ENCODE measurements around the gene MAGT1.
A peak's percentile ranks its signal among the peaks of the same experiment; 100 is the strongest.

Gene MAGT1

DNA sequence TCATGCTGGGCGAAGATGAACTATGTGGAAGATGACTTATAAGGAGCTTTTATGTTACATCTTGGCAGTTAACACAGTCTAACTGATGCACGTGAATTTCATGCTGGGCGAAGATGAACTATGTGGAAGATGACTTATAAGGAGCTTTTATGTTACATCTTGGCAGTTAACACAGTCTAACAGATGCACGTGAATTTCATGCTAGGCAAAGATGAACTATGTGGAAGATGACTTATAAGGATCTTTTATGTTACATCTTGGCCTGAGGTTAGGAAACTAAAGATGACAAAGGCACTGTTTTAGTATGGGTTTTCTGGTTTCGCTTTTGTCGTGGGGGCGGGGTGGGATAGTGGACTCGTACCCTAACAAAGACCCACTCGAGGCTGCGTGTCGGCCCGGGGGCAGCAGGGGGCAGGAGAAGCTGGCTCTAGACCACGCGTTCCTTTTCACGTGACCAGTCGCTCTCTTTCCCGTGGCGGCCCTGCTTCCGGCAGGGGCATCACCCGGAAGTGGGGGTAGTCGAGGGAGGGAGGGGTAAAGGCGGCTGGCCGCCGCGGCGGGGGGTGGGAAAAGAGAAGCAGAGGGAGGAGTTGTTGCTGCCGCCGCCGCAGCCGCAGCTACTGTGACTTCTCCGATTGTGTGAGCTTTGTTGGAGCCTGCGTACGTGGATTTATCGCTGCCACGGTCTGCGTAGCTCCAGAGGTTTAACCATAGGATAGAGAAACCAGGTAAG, 15.0 kb upstream of the MAGT1 start, which contains the start of gene ATP7A:
Gene ATP7A, plus strand, starts transcription at position 586 of the 733 bp plus-strand sequence. CDS start 60,949 bp downstream, outside the sequence.
- ChIA-PET POLR2A (interaction anchor here (0.9 to 2.2 kb wide), 2 partner anchors 11 to 15 kb away, joined by 9 to 11 read pairs; partner anchors contain the start of genes COX7B and MAGT1), CTCF (interaction anchor here (0.9 to 3.6 kb wide), 9 partner anchors 9 to 182 kb away, joined by 3 to 22 read pairs (median 3); partner anchors contain the start of gene COX7B)

DNA sequence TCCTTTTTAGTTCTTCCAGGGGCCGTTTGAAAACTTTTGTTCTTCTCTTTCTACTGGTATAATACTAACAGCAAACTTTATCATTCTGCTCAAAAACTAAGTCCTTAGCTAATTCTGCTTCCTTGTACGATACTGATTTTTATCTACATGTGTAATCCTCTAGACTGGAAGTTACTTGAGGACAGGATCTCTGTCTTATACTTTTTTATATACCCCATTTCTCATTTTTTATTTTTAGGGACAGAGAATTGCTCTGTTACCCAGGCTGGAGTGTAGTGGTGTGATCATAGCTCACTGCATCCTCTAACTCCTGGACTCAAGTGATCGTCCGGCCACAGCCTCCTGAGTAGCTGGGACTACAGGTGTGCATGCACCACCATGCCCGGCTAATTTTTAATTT, 6.3 kb upstream of the MAGT1 start:
- ChIA-PET POLR2A (no interaction called here), CTCF (interaction anchor here (1.0 kb wide), 1 partner anchor 9 kb away, joined by 3 read pairs; the partner anchor contains the start of gene ATP7A)
- Histone ChIP-seq H3K4me3 (ENCODE audit: control insufficient read depth in 1 of 7, extremely low read depth in 1 of 7, insufficient read depth in 4 of 7, low read depth in 2 of 7, low read length in 6 of 7) (peak overlapping the region in 1 of 7 experiments; percentile 33), H3K36me3 (ENCODE audit: control insufficient read depth in 4 of 4, insufficient read depth in 4 of 4, low read length in 3 of 4) (peaks cover 0 to 13% (median 5%) of the 10 kb centered on the region in 4 experiments), H3K4me1 (ENCODE audit: control extremely low read depth in 1 of 4, control insufficient read depth in 4 of 4, insufficient read depth in 4 of 4, low read length in 3 of 4) (peaks cover 0 to 6% (median 3%) of the 10 kb centered on the region in 4 experiments), H3K9me3 (ENCODE audit: control extremely low read depth in 1 of 5, control insufficient read depth in 4 of 5, insufficient read depth in 2 of 5, low read depth in 1 of 5, low read length in 4 of 5) (no peaks in the 10 kb centered on the region), H3K27ac (ENCODE audit: insufficient read depth in 1 of 2, low read depth in 1 of 2, low read length in 2 of 2, poor library complexity in 1 of 2, severe bottlenecking in 2 of 2) (no peak overlapping the region), H3K27me3 (replicated peaks in 2 of 5; ENCODE audit: control insufficient read depth in 4 of 5, insufficient read depth in 5 of 5, low read length in 4 of 5) (no peaks in the 10 kb centered on the region)
- 90% methylated on average over 3 of the region's 5 CpGs for WGBS (ENCODE audit: insufficient coverage)
- DNase-seq = no peak

More for the DNA sequence above, 15.0 kb upstream of the MAGT1 start, which contains the start of gene ATP7A:
- 30% methylated on average over 25 of the region's 36 CpGs for WGBS (ENCODE audit: insufficient coverage)
- peak; percentile 94 to 97 (median 97) for DNase-seq
- Histone ChIP-seq H3K9me3 (ENCODE audit: control extremely low read depth in 1 of 5, control insufficient read depth in 4 of 5, insufficient read depth in 2 of 5, low read depth in 1 of 5, low read length in 4 of 5) (no peaks in the 10 kb centered on the region), H3K27ac (ENCODE audit: insufficient read depth in 1 of 2, low read depth in 1 of 2, low read length in 2 of 2, poor library complexity in 1 of 2, severe bottlenecking in 2 of 2) (peak within 1 kb of the TSS; percentile 64 to 88), H3K4me1 (ENCODE audit: control extremely low read depth in 1 of 4, control insufficient read depth in 4 of 4, insufficient read depth in 4 of 4, low read length in 3 of 4) (peaks cover 6 to 20% (median 8%) of the 10 kb centered on the region in 4 experiments), H3K4me3 (ENCODE audit: control insufficient read depth in 1 of 7, extremely low read depth in 1 of 7, insufficient read depth in 4 of 7, low read depth in 2 of 7, low read length in 6 of 7) (peak within 1 kb of the TSS; percentile 31 to 93 (median 80)), H3K27me3 (replicated peaks in 2 of 5; ENCODE audit: control insufficient read depth in 4 of 5, insufficient read depth in 5 of 5, low read length in 4 of 5) (peaks cover 0 to 2% (median 0%) of the 10 kb centered on the region in 5 experiments), H3K36me3 (ENCODE audit: control insufficient read depth in 4 of 4, insufficient read depth in 4 of 4, low read length in 3 of 4) (peaks cover 0 to 4% (median 0%) of the 10 kb centered on the region in 4 experiments)

DNA sequence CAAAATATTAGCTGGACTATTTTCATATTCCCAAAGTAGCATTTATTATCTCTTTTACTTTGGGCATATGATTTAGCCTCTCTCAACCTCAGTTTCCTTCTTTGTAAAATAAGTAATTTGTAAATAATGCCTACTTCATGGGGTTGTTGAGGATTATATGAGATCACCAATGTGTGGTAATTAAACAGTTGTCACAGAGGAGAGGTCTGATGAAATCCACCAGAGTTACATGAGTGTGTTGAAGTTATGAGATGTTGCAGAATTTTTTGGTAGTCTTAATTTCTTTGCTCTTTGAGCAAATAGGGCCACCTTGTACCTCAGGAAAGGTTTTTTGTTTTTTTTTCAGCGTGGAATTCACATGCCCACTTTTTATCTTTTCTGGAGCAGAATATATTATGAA, 5.5 kb upstream of the MAGT1 start:
- H3K4me3 ChIP-seq (ENCODE audit: control insufficient read depth in 1 of 7, extremely low read depth in 1 of 7, insufficient read depth in 4 of 7, low read depth in 2 of 7, low read length in 6 of 7) = peak overlapping the region in 6 of 7 experiments; percentile 73 to 97 (median 90)
- peaks cover 0 to 6% (median 3%) of the 10 kb centered on the region in 4 experiments for H3K4me1 ChIP-seq (ENCODE audit: control extremely low read depth in 1 of 4, control insufficient read depth in 4 of 4, insufficient read depth in 4 of 4, low read length in 3 of 4)
- peaks cover 0 to 13% (median 3%) of the 10 kb centered on the region in 4 experiments for H3K36me3 ChIP-seq (ENCODE audit: control insufficient read depth in 4 of 4, insufficient read depth in 4 of 4, low read length in 3 of 4)
- no peak for DNase-seq
- ChIA-PET POLR2A (interaction anchor here (2.1 kb wide), 1 partner anchor 10 kb away, joined by 9 read pairs; the partner anchor contains the start of gene ATP7A), CTCF (interaction anchor here (0.8 kb wide), 1 partner anchor 124 kb away, joined by 3 read pairs; no protein-coding TSS in a partner anchor)
- peak overlapping the region; percentile 81 to 94 for H3K27ac ChIP-seq (ENCODE audit: insufficient read depth in 1 of 2, low read depth in 1 of 2, low read length in 2 of 2, poor library complexity in 1 of 2, severe bottlenecking in 2 of 2)
- no peaks in the 10 kb centered on the region for H3K27me3 ChIP-seq (replicated peaks in 2 of 5; ENCODE audit: control insufficient read depth in 4 of 5, insufficient read depth in 5 of 5, low read length in 4 of 5)
- H3K9me3 ChIP-seq (ENCODE audit: control extremely low read depth in 1 of 5, control insufficient read depth in 4 of 5, insufficient read depth in 2 of 5, low read depth in 1 of 5, low read length in 4 of 5) = no peaks in the 10 kb centered on the region
- no CpG with 5 or more reads among the region's 1 CpG for WGBS (ENCODE audit: insufficient coverage)

DNA sequence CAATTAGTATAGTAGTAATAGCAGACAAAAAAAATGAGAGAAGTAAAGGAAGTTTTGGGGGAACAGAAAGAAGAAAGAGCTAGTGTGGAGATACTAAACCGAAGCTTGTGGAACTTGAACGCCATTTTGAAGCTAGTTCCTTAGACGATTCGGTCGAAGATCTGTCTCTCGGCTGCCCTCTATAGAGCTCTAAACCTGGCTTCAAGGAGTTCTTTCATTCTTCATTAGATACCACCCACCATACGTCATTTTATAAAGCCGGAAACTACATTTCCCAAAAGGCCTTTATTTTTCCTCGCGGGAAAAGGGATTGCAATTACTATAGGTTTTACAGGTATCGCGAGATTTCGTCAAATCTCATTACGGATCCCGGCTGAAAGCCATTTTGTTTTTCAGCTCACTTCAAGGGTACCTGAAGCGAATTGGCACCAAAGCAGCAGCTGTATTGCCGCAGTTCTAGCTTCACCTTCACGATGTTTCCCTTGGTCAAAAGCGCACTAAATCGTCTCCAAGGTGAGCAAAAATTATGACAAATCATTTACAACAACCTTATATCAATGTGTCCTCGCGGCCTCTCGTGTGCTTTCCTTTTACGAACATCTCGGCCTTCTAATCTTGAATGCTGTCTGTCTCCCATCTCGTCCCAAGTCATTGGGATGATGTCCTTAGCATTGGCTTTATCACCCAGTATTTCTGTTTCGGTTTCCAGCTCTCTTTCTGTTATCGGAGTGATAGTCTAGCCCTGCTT, 4.0 kb upstream of the MAGT1 start, which contains the start of gene COX7B:
Gene COX7B, plus strand, starts transcription at position 388 of the 748 bp plus-strand sequence. Its CDS starts 86 bp downstream, at position 474.
- 42% methylated on average over 26 of the region's 28 CpGs for WGBS (ENCODE audit: insufficient coverage)
- peak; percentile 95 to 97 (median 97) for DNase-seq
- Histone ChIP-seq H3K36me3 (ENCODE audit: control insufficient read depth in 4 of 4, insufficient read depth in 4 of 4, low read length in 3 of 4) (peaks cover 0 to 12% (median 1%) of the 10 kb centered on the region in 4 experiments), H3K27ac (ENCODE audit: insufficient read depth in 1 of 2, low read depth in 1 of 2, low read length in 2 of 2, poor library complexity in 1 of 2, severe bottlenecking in 2 of 2) (peak within 1 kb of the TSS; percentile 81 to 94), H3K9me3 (ENCODE audit: control extremely low read depth in 1 of 5, control insufficient read depth in 4 of 5, insufficient read depth in 2 of 5, low read depth in 1 of 5, low read length in 4 of 5) (no peaks in the 10 kb centered on the region), H3K27me3 (replicated peaks in 2 of 5; ENCODE audit: control insufficient read depth in 4 of 5, insufficient read depth in 5 of 5, low read length in 4 of 5) (no peaks in the 10 kb centered on the region), H3K4me3 (ENCODE audit: control insufficient read depth in 1 of 7, extremely low read depth in 1 of 7, insufficient read depth in 4 of 7, low read depth in 2 of 7, low read length in 6 of 7) (peak within 1 kb of the TSS; percentile 26 to 97 (median 89)), H3K4me1 (ENCODE audit: control extremely low read depth in 1 of 4, control insufficient read depth in 4 of 4, insufficient read depth in 4 of 4, low read length in 3 of 4) (peaks cover 0 to 6% (median 3%) of the 10 kb centered on the region in 4 experiments)
- CTCF ChIA-PET = interaction anchor here (0.9 to 2.6 kb wide), 4 partner anchors 10 to 125 kb away, joined by 3 to 10 read pairs (median 7); partner anchors contain the start of gene ATP7A
- POLR2A ChIA-PET = interaction anchor here (0.5 to 2.1 kb wide), 4 partner anchors 11 to 256 kb away, joined by 3 to 9 read pairs (median 6); partner anchors contain the start of gene ATP7A

DNA sequence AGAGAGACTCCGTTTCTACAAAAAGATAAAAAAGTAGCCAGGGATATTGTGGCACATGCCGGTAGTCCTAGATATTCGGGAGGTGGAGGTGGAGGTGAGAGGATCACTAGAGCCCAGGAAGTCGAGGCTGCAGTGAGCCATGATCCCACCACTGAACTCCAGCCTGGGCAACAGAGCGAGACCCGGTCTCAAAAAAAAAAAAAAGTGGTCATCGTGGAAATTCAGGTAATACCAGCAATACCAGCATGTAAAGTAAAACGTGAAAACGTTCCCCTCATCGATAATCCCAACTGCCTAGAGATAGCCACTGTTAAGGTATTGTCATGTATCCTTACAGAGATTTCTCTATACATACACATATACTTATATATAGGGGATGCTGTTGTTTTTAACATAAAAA, 1.5 kb downstream of the MAGT1 start:
- Histone ChIP-seq H3K4me3 (ENCODE audit: control insufficient read depth in 1 of 7, extremely low read depth in 1 of 7, insufficient read depth in 4 of 7, low read depth in 2 of 7, low read length in 6 of 7) (peak overlapping the region in 6 of 7 experiments; percentile 7 to 97 (median 88)), H3K9me3 (ENCODE audit: control extremely low read depth in 1 of 5, control insufficient read depth in 4 of 5, insufficient read depth in 2 of 5, low read depth in 1 of 5, low read length in 4 of 5) (no peaks in the 10 kb centered on the region), H3K27me3 (replicated peaks in 2 of 5; ENCODE audit: control insufficient read depth in 4 of 5, insufficient read depth in 5 of 5, low read length in 4 of 5) (no peaks in the 10 kb centered on the region), H3K36me3 (ENCODE audit: control insufficient read depth in 4 of 4, insufficient read depth in 4 of 4, low read length in 3 of 4) (no peaks in the 10 kb centered on the region), H3K4me1 (ENCODE audit: control extremely low read depth in 1 of 4, control insufficient read depth in 4 of 4, insufficient read depth in 4 of 4, low read length in 3 of 4) (peaks cover 0 to 11% (median 3%) of the 10 kb centered on the region in 4 experiments), H3K27ac (ENCODE audit: insufficient read depth in 1 of 2, low read depth in 1 of 2, low read length in 2 of 2, poor library complexity in 1 of 2, severe bottlenecking in 2 of 2) (peak overlapping the region in 1 of 2 experiments; percentile 98)
- WGBS (ENCODE audit: insufficient coverage) = 89% methylated on average over 6 of the region's 10 CpGs
- POLR2A ChIA-PET = no interaction called here
- CTCF ChIA-PET = interaction anchor here (0.6 kb wide), 1 partner anchor 9 kb away, joined by 3 read pairs; no protein-coding TSS in a partner anchor
- DNase-seq = no peak

DNA sequence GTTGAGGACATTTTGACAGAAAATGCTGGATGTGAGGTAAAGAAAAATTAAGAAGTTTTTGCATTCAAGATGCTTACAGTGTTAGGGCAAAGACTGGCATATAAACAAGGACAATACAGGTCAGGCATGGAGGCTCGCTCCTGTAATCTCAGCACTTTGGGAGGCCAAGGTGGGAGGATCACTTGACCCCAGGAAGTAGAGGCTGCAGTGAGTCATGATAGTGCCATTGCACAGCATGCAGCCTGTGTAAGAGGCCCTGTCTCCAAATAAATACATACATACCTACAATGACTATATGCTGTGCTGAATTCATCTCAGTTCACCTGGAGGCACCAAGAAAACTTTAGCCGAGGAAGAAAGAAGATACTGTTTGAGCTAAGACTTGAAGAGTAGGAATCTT, 2.3 kb downstream of the MAGT1 start:
- 100% methylated on average over 2 of the region's 2 CpGs for WGBS (ENCODE audit: insufficient coverage)

More for the DNA sequence above, 2.3 kb downstream of the MAGT1 start:
- Histone ChIP-seq H3K9me3 (ENCODE audit: control extremely low read depth in 1 of 5, control insufficient read depth in 4 of 5, insufficient read depth in 2 of 5, low read depth in 1 of 5, low read length in 4 of 5) (no peaks in the 10 kb centered on the region), H3K4me3 (ENCODE audit: control insufficient read depth in 1 of 7, extremely low read depth in 1 of 7, insufficient read depth in 4 of 7, low read depth in 2 of 7, low read length in 6 of 7) (no peak overlapping the region), H3K36me3 (ENCODE audit: control insufficient read depth in 4 of 4, insufficient read depth in 4 of 4, low read length in 3 of 4) (no peaks in the 10 kb centered on the region), H3K27ac (ENCODE audit: insufficient read depth in 1 of 2, low read depth in 1 of 2, low read length in 2 of 2, poor library complexity in 1 of 2, severe bottlenecking in 2 of 2) (no peak overlapping the region), H3K27me3 (replicated peaks in 2 of 5; ENCODE audit: control insufficient read depth in 4 of 5, insufficient read depth in 5 of 5, low read length in 4 of 5) (no peaks in the 10 kb centered on the region), H3K4me1 (ENCODE audit: control extremely low read depth in 1 of 4, control insufficient read depth in 4 of 4, insufficient read depth in 4 of 4, low read length in 3 of 4) (peaks cover 0 to 11% (median 3%) of the 10 kb centered on the region in 4 experiments)
- no peak for DNase-seq
- CTCF ChIA-PET = interaction anchor here (0.6 kb wide), 1 partner anchor 8 kb away, joined by 3 read pairs; no protein-coding TSS in a partner anchor
- POLR2A ChIA-PET = no interaction called here
